Measurements from ENCODE around the gene P2RY6. TPM values are rescaled to one million over a fixed set of nuclear protein-coding genes. Genes with fewer than 3 reads are reported as not detected.
"Not testable (repeated sequence)": the region's sequence is repeated elsewhere in the genome, so short reads cannot be mapped to it uniquely, and the experiment has no call there.

Gene P2RY6, protein sequence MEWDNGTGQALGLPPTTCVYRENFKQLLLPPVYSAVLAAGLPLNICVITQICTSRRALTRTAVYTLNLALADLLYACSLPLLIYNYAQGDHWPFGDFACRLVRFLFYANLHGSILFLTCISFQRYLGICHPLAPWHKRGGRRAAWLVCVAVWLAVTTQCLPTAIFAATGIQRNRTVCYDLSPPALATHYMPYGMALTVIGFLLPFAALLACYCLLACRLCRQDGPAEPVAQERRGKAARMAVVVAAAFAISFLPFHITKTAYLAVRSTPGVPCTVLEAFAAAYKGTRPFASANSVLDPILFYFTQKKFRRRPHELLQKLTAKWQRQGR
- 1 to 10 TPM; 2.0 to 4.4 TPM for total RNA-seq
- long read RNA-seq, partial matches to known transcripts: 0 of 5 reads
- long read RNA-seq, other reads (novel, unspliced or antisense): 4 of 5 reads

DNA sequence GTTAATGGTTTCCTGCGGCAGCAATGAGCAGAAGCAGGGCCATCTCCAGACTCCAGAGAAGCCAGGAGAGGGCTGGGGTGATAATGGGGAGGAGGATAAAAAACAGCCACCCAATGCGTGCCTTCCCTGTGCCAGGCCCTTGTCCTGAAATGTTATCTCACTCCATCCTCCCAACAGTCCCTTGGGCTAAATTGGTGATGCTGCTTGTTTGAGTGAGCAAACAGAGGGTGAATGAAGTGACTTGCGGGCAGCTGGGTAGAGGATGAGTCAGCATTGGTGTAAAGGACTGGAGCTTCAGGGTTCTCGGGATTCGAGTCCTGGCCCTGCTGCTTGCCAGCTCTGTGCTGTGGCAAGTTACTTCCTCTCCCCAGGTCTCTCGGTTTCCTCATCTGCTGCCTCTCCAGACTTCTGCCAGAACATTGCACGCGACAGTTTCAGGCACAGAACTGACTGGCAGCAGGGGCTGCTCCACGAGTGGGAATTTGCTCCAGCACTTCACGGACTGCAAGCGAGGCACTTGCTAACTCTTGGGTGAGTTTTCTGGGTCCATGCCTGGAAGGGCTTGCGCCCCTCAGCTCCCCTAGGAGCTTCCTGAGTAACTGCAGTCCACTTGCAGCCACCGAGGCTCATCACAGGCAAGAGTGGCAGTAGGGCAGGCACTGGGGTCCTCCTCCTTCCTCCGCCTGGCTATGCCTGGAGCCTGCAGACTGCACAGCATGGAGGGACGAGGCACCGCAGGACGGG lies at the start of gene P2RY6:
P2RY6 (plus strand) TSS at position 403 of the 744 bp plus-strand sequence. CDS start 24,181 bp downstream, outside the sequence.
- ATAC-seq (peak; percentile 38 to 70), DNase-seq (peak; percentile 57)
- intact Hi-C loops (cut with DNase I): no loop called here

DNA sequence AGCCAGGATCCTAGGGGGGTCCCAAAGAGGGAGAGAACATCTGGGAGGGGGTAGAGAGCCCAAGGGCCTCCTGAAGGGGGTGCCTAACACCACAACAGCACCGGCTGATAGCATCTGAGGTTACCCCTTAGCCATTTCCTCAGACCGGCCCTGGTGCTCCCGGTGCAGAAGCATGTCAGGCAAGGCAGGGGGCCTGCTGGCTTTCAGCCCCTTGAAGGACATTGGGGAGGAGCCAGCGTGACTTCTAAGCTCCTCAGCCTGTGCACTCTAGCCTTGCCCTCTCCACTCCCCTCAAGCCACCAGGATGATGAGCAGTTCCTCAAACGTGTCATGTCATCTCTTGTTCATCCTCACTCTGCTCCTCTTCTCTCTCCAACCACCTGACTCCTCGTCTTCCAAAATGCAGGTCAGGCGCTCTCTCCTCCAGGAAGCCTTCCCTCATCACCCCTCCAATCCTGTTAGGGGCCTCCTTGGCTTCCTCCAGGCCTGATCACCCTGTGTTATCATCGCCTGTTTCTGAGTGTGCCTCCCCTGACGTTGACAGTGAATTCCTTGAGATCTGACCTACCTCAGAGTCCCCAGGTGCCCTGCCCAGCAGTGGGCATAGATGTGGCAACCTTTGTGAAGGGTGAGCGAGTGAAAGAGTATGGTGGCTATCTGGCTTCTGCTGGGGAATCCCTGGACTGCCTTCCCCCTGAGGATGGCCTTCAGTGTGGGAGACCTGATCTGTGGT lies 48.0 kb upstream of the P2RY6 start:
- DNase-seq (no peak), ATAC-seq (no peak)
- intact Hi-C loops (cut with DNase I): no loop called here

DNA sequence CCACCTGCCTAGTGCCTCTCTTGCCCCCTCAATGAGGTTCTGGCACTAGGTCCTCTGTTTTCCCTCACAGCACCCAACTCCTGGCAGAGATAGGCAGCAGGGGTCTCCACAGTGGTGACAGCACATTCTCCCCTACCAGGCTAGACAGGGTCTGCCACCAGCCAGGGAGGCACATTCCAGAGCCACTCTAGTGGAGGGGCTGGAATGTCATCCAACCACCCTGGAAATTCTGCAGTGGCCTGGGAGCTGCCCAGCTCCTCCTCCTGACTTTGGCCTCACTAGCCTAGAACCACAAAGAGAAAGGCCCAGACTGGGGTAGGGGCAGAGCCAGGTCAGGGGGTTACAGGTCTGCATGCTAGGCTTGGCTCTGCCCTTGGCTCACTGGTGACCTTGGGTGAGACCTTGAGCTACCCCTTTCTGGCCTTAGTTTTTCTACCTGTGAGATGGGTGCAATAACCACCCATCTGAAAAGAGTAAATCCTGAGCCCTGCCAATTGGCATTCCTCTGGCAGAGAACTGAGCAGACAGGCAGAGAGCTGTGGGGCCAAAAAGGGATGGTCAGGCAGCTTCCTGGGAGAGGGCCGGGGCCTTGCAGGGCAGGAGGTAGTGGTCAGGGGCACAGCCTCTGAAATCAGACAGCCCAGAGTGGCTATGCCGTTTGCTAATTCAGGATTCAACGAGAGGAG lies 47.0 kb upstream of the P2RY6 start:
- no peak for ATAC-seq
- intact Hi-C loops (cut with DNase I): no loop called here
- DNase-seq: no peak

DNA sequence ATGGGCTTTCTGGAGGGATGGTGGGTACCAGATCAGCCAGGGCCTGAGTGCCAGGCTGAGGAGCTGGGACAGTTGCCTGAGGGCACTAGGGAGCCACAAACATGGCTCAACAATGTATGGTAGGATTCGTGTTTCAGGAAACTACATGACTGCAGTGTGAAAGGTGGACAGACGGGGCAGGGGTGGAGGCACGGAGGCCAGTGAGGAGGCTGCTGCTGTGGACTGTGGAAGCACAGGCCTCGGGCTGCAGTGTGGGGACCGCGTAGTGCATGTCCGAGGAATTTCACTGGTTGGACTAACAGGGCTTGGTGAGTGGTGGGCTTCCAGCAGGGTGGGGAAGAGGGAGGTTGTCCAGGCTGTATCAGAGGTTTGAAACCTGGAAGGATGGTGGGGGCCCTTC lies 46.3 kb upstream of the P2RY6 start:
- intact Hi-C loops (cut with DNase I): no loop called here
- DNase-seq: no peak
- no peak for ATAC-seq

DNA sequence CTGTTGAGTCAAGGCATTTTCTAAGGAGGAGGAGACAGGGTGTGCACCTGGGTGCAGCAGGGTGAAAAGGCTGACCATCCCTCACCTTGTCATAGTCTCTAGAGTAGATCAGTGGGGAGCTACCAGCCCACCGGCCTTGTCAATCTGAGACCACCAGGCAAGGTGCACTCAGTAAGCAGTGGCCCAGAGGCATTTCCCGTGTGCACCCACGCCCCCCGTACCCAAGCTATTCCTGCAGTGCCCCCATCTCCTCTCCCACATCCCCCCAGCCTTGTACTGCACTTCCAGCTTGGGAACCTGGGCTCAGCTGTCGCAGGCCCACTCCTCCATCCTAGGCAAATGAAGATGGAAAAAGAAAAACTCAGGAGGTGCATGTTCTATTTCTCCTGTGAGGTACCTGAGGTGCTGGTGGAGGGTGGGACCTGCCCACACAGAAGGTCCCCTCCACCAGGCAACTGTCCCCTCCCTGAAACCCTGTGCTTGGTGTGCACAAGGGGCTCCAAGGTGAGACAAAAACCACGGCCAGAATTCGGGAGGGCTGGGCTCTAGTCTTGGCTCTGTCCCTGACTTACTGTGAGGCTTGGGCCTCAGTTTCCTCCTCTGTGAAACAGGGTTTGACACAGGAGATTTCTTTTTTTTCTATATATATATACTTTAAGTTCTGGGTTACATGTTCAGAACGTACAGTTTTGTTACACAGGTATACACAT lies 45.7 kb upstream of the P2RY6 start:
- ATAC-seq (no peak), DNase-seq (no peak)

DNA sequence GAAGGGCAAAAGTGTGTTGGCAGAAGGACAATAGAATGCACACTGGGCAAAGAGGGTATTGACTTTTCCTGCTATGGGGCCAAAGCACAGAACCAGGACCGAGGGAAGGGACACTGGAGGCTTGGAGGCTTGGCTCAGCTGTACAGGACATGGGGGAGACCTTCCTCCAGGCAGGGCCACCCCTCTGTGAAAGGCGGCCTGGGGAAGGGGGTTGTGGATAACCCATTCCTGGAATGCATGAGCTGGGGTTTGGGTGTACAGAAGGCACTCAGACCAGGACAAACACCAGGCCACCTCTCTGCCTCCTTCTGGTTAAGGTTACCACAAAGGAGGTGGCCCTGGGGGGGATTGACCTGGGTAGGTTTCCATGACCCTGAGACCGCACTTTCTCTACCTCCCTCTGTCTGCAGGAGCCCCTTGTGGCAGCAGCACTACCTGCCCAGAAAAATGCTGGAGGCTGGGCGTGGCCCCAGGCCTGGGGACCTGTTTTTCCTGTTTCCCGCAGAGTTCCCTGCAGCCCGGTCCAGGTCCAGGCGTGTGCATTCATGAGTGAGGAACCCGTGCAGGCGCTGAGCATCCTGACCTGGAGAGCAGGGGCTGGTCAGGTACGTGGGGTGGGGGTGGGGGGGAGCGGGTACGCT lies 44.4 kb upstream of the P2RY6 start:
- ATAC-seq (no peak), DNase-seq (no peak)
- intact Hi-C loops (cut with DNase I): no loop called here

More for the DNA sequence above, 45.7 kb upstream of the P2RY6 start:
- intact Hi-C loops (cut with DNase I): no loop called here

DNA sequence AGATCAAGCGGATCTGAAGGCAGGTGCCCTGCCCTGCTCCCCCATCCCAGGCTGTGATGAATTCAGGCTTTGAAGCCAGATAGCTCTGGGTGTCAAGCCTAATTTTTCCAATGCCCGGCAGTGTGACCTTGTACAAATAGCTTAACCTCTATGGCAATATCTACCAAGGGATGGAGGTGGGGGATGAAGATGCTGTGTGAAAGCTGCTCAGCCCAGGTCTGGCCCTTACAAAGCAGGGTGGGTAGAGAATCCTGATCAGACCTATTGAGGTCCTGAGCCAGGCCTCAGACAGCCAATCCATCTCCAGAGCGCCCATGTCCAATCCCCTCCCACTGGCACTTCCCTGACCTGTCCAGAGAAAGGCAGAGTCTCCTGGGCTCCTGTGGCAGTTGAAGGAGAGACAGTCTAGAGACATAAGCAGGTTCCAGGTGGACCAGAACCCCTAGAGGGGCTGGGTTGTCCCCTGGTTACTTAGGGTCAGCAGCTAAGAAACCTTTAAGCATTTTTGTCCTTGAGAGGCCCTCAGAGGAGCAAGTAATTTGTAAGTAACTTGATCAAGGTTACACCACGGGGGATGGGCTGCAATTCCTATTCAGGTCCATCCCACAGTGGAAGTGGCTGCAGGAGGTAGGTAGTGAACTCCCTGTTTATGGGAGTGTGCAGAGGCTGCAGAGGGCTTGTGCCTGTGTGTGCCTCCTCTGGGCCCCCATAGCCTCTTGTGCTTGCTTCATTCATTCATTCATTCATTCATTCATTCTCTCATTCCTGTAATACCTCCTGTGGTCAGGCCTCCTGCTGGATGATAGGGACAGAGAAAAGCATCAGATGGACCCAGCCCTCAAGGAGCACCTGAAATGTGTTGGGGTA lies 43.6 kb upstream of the P2RY6 start:
- intact Hi-C loops (cut with DNase I): no loop called here
- no peak for DNase-seq

DNA sequence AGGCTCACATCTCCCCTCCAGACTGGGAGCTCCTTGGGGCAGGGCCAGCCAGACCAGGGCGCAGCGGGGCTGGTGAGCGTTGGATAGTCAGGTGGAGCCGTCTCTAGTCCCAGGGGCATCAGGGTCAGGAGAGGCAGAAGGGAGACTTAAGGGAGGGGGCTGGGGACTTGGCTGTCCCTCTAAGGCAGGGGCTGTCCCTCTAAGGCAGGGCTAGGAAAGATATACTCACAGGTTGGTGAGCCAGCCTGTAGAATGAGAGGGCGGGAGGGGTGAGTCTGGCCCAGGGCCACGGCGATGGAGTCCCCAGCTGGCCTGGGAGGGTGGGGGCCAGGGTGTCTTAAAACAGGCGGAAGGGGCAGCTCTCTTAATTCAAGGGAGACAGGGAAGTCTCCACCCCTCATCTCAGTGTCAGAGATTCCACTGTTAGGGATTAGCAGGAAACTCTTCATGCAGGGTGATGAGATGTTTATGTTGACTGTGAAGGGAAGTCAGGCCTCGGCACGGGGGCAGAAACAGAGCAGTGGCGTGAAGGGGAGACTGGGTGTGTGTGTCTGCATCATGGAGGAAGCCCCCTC lies 42.7 kb upstream of the P2RY6 start:
- ATAC-seq: peak in 1 of 2 donors; percentile 58
- no peak for DNase-seq
- intact Hi-C loops (cut with DNase I): no loop called here

More for the DNA sequence above, 43.6 kb upstream of the P2RY6 start:
- no peak for ATAC-seq

DNA sequence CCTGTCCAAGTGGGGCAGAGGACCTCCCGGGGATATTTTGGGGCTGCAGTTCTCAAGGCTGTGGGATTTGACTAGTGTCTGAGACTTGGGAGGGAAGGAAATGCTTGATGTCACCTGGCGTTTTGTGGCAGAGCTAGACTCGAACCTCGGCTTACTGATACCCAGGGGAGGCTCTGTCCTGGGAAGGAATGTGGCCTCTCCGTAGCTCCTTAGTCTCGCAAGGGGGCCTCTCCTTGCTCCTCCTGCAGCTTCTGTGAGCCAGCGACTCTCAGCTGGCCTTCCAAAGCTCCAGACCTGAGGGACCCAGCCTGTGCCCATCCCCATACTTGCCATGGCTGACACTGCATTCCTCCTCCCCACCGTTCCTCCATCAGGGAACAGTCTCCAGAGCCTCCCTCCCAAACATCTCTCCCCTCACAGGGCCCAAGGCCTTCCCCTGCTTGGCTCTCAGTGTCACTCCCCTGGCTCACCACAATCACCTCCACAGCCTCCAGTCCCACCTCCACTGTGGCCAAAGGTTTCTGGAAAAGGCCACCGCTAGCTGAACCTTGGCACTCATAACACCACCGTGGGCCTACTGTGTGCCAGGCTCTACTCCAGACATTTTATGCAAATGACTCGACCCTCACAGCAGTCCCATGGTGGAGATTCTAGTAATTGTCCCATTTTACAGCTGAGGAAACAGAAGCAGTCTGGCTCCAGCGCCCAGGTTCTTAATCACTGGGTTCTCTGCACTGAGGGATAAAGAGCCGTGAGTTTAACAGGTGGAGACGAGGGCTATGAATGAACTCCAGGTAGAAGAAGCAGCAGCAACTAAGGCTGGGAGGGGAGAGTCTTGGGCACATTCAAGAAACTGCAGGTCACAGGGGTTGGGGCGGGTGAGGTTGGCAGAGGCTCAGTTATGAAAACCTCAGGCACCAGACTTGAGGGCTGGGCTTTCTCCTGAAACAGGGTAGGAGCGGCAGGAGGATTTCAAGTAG lies 42.0 kb upstream of the P2RY6 start:
- DNase-seq (no peak), ATAC-seq (no peak)
- intact Hi-C loops (cut with DNase I): no loop called here

DNA sequence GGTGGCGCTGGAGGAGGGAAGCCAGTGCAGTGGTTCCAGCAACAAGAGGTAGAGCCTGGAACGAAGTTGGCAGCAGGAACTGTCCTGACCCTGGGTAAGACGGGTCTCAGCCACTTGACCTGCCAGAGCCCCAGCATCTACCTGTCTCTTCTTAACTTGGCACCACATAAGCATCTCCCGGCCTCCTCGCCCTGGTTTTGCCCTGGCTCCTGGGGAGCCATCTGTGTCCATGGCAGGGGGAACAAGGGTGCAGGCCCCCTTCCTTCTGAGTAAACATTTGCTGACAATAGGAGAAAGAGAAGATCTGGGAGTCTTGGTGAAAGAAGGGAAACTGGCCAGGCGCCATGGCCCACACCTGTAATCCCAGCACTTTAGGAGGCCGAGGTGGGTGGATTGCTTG lies 41.2 kb upstream of the P2RY6 start:
- DNase-seq (no peak), ATAC-seq (no peak)
- intact Hi-C loops (cut with DNase I): no loop called here

DNA sequence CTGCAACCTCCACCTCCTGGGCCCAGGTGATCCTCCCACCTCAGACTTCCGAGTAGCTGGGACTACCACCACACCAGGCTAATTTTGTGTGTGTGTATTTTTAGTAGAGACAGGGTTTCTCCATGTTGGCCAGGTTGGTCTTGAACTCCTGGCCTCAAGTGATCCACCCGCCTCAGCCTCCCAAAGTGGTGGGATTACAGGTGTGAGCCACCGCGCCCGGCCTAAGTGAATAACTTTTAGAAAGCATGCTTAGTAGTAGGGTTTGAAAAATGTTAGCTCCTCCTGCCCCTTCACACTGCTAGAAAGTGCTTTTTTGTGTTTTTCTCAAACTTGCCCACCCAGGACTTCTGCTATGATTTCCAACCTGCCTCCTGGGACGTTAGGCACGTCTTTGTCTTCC lies 39.7 kb upstream of the P2RY6 start:
- intact Hi-C loops (cut with DNase I); ATAC-seq; DNase-seq: not testable (repeated sequence)

DNA sequence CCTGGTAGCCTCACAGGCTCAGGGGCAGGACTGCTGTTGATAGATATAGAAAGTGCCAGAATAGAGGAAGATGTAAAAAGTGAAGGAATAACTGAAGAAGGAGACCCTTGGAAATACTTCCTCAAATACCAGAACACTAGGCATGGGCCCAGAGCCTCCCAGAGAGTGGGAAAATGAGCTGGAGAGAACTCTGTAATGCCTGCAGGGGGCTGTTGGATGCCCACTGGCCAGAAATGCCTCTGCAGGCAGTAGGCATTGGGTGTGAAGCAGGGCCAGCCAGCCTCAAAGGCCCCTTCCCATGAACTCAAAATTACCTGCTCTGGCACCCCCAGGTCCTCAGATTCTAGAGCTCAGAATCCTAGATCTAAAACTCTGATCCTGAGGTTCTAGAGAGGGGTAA lies 38.9 kb upstream of the P2RY6 start:
- no peak for ATAC-seq
- intact Hi-C loops (cut with DNase I): no loop called here
- no peak for DNase-seq

DNA sequence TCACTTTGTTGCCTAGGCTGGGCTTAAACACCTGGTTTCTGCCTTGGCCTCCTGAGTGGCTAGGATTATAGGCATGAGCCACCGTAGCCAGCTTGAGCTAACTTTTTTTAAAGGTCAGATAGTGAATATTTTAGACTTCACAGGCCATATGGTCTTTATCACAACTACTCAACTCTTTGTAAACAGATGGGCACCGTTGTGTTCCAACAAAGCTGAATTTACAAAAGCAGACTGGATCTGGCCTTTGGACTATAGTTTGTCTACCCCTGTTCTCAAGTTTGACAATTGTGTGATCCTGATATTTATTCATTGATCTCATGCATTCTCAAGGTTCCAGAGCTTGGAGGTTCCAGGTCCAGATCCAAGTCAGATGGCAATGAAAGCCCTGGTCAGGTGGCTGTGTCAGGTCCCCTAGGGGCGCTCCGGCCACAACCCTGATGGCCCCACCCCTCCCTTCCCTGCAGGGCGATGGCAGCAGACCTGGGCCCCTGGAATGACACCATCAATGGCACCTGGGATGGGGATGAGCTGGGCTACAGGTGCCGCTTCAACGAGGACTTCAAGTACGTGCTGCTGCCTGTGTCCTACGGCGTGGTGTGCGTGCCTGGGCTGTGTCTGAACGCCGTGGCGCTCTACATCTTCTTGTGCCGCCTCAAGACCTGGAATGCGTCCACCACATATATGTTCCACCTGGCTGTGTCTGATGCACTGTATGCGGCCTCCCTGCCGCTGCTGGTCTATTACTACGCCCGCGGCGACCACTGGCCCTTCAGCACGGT lies 38.3 kb upstream of the P2RY6 start:
- intact Hi-C loops (cut with DNase I): no loop called here
- ATAC-seq (no peak), DNase-seq (no peak)

DNA sequence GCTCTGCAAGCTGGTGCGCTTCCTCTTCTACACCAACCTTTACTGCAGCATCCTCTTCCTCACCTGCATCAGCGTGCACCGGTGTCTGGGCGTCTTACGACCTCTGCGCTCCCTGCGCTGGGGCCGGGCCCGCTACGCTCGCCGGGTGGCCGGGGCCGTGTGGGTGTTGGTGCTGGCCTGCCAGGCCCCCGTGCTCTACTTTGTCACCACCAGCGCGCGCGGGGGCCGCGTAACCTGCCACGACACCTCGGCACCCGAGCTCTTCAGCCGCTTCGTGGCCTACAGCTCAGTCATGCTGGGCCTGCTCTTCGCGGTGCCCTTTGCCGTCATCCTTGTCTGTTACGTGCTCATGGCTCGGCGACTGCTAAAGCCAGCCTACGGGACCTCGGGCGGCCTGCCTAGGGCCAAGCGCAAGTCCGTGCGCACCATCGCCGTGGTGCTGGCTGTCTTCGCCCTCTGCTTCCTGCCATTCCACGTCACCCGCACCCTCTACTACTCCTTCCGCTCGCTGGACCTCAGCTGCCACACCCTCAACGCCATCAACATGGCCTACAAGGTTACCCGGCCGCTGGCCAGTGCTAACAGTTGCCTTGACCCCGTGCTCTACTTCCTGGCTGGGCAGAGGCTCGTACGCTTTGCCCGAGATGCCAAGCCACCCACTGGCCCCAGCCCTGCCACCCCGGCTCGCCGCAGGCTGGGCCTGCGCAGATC lies 37.5 kb upstream of the P2RY6 start:
- DNase-seq (no peak), ATAC-seq (no peak)
- intact Hi-C loops (cut with DNase I): no loop called here

Measured in left cardiac atrium (tissue), 4 donors.